ENCODE data around the gene TGFBR3.

Gene TGFBR3

GRCh38 chr1:91844862-91845528 lies 41.0 kb downstream of the TGFBR3 start:
- Histone ChIP-seq H2BK120ac (ENCODE audit: low read depth, low read length) (no peak overlapping the region), H3K27me3 (ENCODE audit: control insufficient read depth in 3 of 3, insufficient read depth in 3 of 3, low read depth in 1 of 3, low read length in 3 of 3) (no peaks in the 10 kb centered on the region), H2AFZ (ENCODE audit: low read length) (no peak overlapping the region), H3K4me3 (ENCODE audit: low read length in 2 of 2) (no peak overlapping the region), H2BK12ac (ENCODE audit: low read length) (no peak overlapping the region), H3K79me1 (ENCODE audit: low read depth, low read length) (no peaks in the 10 kb centered on the region), H3K4me2 (ENCODE audit: insufficient read depth, low read length, poor library complexity, severe bottlenecking) (no peak overlapping the region), H3K36me3 (replicated peaks in 1 of 2; ENCODE audit: control insufficient read depth in 2 of 2, insufficient read depth in 2 of 2, low read length in 2 of 2) (no peaks in the 10 kb centered on the region), H3K18ac (ENCODE audit: low read length) (no peak overlapping the region), H2BK15ac (ENCODE audit: low read length) (no peak overlapping the region), H3K4me1 (ENCODE audit: control insufficient read depth in 2 of 2, insufficient read depth in 1 of 2, low read depth in 1 of 2, low read length in 2 of 2) (no peaks in the 10 kb centered on the region), H2BK5ac (ENCODE audit: low read length) (no peak overlapping the region), H3K9me3 (replicated peaks in 1 of 2; ENCODE audit: control insufficient read depth in 2 of 2, insufficient read depth in 1 of 2, low read depth in 1 of 2, low read length in 2 of 2) (no peaks in the 10 kb centered on the region), H3K9ac (ENCODE audit: low read depth, low read length, poor library complexity) (no peak overlapping the region), H2AK5ac (ENCODE audit: low read depth, low read length) (no peak overlapping the region), H4K8ac (ENCODE audit: low read depth, low read length) (no peak overlapping the region), H3K23ac (ENCODE audit: low read depth, low read length, poor library complexity) (no peak overlapping the region), H3K14ac (ENCODE audit: low read length) (no peak overlapping the region), H3K27ac (replicated peaks; ENCODE audit: low read length) (no peak overlapping the region), H3K4ac (ENCODE audit: low read length) (no peak overlapping the region), H4K91ac (ENCODE audit: low read depth, low read length, poor library complexity) (no peak overlapping the region)
- WGBS, 2 donors (ENCODE audit: extremely low coverage in 2 of 2, insufficient read length in 2 of 2, insufficient replicate concordance in 1 of 2), result no CpG with 5 or more reads among the region's 6 CpGs
- DNase-seq (ENCODE audit: low spot score), result no peak

DNA sequence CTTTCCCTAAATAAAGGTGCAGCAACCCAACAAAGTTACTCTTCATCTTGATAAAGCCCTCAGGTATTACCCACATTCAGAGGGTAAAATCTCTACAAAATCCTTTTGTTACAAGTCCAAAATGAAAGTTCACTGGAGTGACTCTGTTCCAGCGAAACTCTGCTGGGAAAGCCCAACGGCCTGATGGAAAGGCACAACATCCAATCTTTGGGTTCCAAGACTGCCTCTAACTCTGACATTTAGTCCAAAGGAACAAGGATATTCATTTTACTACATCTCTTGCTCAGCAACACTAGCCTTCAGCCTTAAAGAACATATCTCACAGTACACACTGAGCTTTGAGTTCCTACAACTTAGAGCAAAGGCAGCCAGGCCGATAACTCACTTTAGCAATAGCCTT lies 42.1 kb downstream of the TGFBR3 start:
- Histone ChIP-seq H4K91ac (ENCODE audit: low read depth, low read length, poor library complexity) (no peak overlapping the region), H3K4me2 (ENCODE audit: insufficient read depth, low read length, poor library complexity, severe bottlenecking) (no peak overlapping the region), H4K8ac (ENCODE audit: low read depth, low read length) (no peak overlapping the region), H2BK12ac (ENCODE audit: low read length) (no peak overlapping the region), H3K4me1 (ENCODE audit: control insufficient read depth in 2 of 2, insufficient read depth in 1 of 2, low read depth in 1 of 2, low read length in 2 of 2) (no peaks in the 10 kb centered on the region), H2BK15ac (ENCODE audit: low read length) (no peak overlapping the region), H3K18ac (ENCODE audit: low read length) (no peak overlapping the region), H3K79me1 (ENCODE audit: low read depth, low read length) (no peaks in the 10 kb centered on the region), H3K9ac (ENCODE audit: low read depth, low read length, poor library complexity) (no peak overlapping the region), H3K4me3 (ENCODE audit: low read length in 2 of 2) (no peak overlapping the region), H2BK120ac (ENCODE audit: low read depth, low read length) (no peak overlapping the region), H2AK5ac (ENCODE audit: low read depth, low read length) (no peak overlapping the region), H3K4ac (ENCODE audit: low read length) (no peak overlapping the region), H3K9me3 (replicated peaks in 1 of 2; ENCODE audit: control insufficient read depth in 2 of 2, insufficient read depth in 1 of 2, low read depth in 1 of 2, low read length in 2 of 2) (no peaks in the 10 kb centered on the region), H2AFZ (ENCODE audit: low read length) (no peak overlapping the region), H3K36me3 (replicated peaks in 1 of 2; ENCODE audit: control insufficient read depth in 2 of 2, insufficient read depth in 2 of 2, low read length in 2 of 2) (no peaks in the 10 kb centered on the region), H3K14ac (ENCODE audit: low read length) (no peak overlapping the region), H3K23ac (ENCODE audit: low read depth, low read length, poor library complexity) (no peak overlapping the region), H3K27ac (replicated peaks; ENCODE audit: low read length) (no peak overlapping the region), H3K27me3 (ENCODE audit: control insufficient read depth in 3 of 3, insufficient read depth in 3 of 3, low read depth in 1 of 3, low read length in 3 of 3) (no peaks in the 10 kb centered on the region), H2BK5ac (ENCODE audit: low read length) (no peak overlapping the region)
- DNase-seq (ENCODE audit: low spot score), result no peak
- WGBS, 2 donors (ENCODE audit: extremely low coverage in 2 of 2, insufficient read length in 2 of 2, insufficient replicate concordance in 1 of 2), result no CpG with 5 or more reads among the region's 3 CpGs

- Histone ChIP-seq H3K9ac (ENCODE audit: low read depth, low read length, poor library complexity) (no peak overlapping the region), H3K79me1 (ENCODE audit: low read depth, low read length) (no peaks in the 10 kb centered on the region), H2BK12ac (ENCODE audit: low read length) (no peak overlapping the region), H2BK15ac (ENCODE audit: low read length) (no peak overlapping the region), H3K9me3 (replicated peaks in 1 of 2; ENCODE audit: control insufficient read depth in 2 of 2, insufficient read depth in 1 of 2, low read depth in 1 of 2, low read length in 2 of 2) (no peaks in the 10 kb centered on the region), H2BK120ac (ENCODE audit: low read depth, low read length) (no peak overlapping the region), H3K14ac (ENCODE audit: low read length) (no peak overlapping the region), H3K4ac (ENCODE audit: low read length) (no peak overlapping the region), H3K27ac (replicated peaks; ENCODE audit: low read length) (no peak overlapping the region), H4K8ac (ENCODE audit: low read depth, low read length) (no peak overlapping the region), H3K18ac (ENCODE audit: low read length) (no peak overlapping the region), H3K23ac (ENCODE audit: low read depth, low read length, poor library complexity) (no peak overlapping the region), H3K4me3 (ENCODE audit: low read length in 2 of 2) (no peak overlapping the region), H2AFZ (ENCODE audit: low read length) (no peak overlapping the region), H2BK5ac (ENCODE audit: low read length) (no peak overlapping the region), H3K36me3 (replicated peaks in 1 of 2; ENCODE audit: control insufficient read depth in 2 of 2, insufficient read depth in 2 of 2, low read length in 2 of 2) (no peaks in the 10 kb centered on the region), H4K91ac (ENCODE audit: low read depth, low read length, poor library complexity) (no peak overlapping the region), H3K4me1 (ENCODE audit: control insufficient read depth in 2 of 2, insufficient read depth in 1 of 2, low read depth in 1 of 2, low read length in 2 of 2) (no peaks in the 10 kb centered on the region), H3K4me2 (ENCODE audit: insufficient read depth, low read length, poor library complexity, severe bottlenecking) (no peak overlapping the region), H2AK5ac (ENCODE audit: low read depth, low read length) (no peak overlapping the region), H3K27me3 (ENCODE audit: control insufficient read depth in 3 of 3, insufficient read depth in 3 of 3, low read depth in 1 of 3, low read length in 3 of 3) (no peaks in the 10 kb centered on the region)
- DNase-seq (ENCODE audit: low spot score), result no peak
These were observed 43.4 kb downstream of the TGFBR3 start for GRCh38 chr1:91842563-91842962.

- no peak overlapping the region for H3K23ac ChIP-seq (ENCODE audit: low read depth, low read length, poor library complexity)
- no peak overlapping the region for H2AK5ac ChIP-seq (ENCODE audit: low read depth, low read length)
- no peak overlapping the region for H4K8ac ChIP-seq (ENCODE audit: low read depth, low read length)
- H3K4me2 ChIP-seq (ENCODE audit: insufficient read depth, low read length, poor library complexity, severe bottlenecking), result no peak overlapping the region
- DNase-seq (ENCODE audit: low spot score), result no peak
- H4K91ac ChIP-seq (ENCODE audit: low read depth, low read length, poor library complexity), result no peak overlapping the region
- H3K9me3 ChIP-seq (replicated peaks in 1 of 2; ENCODE audit: control insufficient read depth in 2 of 2, insufficient read depth in 1 of 2, low read depth in 1 of 2, low read length in 2 of 2), result no peaks in the 10 kb centered on the region
- no peak overlapping the region for H3K4me3 ChIP-seq (ENCODE audit: low read length in 2 of 2)
- no peak overlapping the region for H3K4ac ChIP-seq (ENCODE audit: low read length)
- H2AFZ ChIP-seq (ENCODE audit: low read length), result no peak overlapping the region
- H3K9ac ChIP-seq (ENCODE audit: low read depth, low read length, poor library complexity), result no peak overlapping the region
- no peak overlapping the region for H2BK120ac ChIP-seq (ENCODE audit: low read depth, low read length)
- H3K18ac ChIP-seq (ENCODE audit: low read length), result no peak overlapping the region
- no peak overlapping the region for H3K14ac ChIP-seq (ENCODE audit: low read length)
- WGBS, 2 donors (ENCODE audit: extremely low coverage in 2 of 2, insufficient read length in 2 of 2, insufficient replicate concordance in 1 of 2), result no CpG with 5 or more reads among the region's 3 CpGs
- no peak overlapping the region for H2BK5ac ChIP-seq (ENCODE audit: low read length)
- no peaks in the 10 kb centered on the region for H3K79me1 ChIP-seq (ENCODE audit: low read depth, low read length)
- H3K4me1 ChIP-seq (ENCODE audit: control insufficient read depth in 2 of 2, insufficient read depth in 1 of 2, low read depth in 1 of 2, low read length in 2 of 2), result no peaks in the 10 kb centered on the region
- H3K27ac ChIP-seq (replicated peaks; ENCODE audit: low read length), result no peak overlapping the region
- H3K27me3 ChIP-seq (ENCODE audit: control insufficient read depth in 3 of 3, insufficient read depth in 3 of 3, low read depth in 1 of 3, low read length in 3 of 3), result no peaks in the 10 kb centered on the region
- H2BK12ac ChIP-seq (ENCODE audit: low read length), result no peak overlapping the region
- no peak overlapping the region for H2BK15ac ChIP-seq (ENCODE audit: low read length)
- no peaks in the 10 kb centered on the region for H3K36me3 ChIP-seq (replicated peaks in 1 of 2; ENCODE audit: control insufficient read depth in 2 of 2, insufficient read depth in 2 of 2, low read length in 2 of 2)
These were observed 43.9 kb downstream of the TGFBR3 start for GRCh38 chr1:91842056-91842455.

Data from neuronal stem cell (in vitro differentiated cells).